ENCODE results near the gene MAST4.

MAST4 gene

GRCh38 chr5:66702426-66702825 lies 106.2 kb downstream of the MAST4 start:
- DNase-seq = no peak

- DNase-seq = no peak
Measured at GRCh38 chr5:66704790-66705425, 108.7 kb downstream of the MAST4 start.

- no peak for DNase-seq
Measured at GRCh38 chr5:66708368-66708767, 112.2 kb downstream of the MAST4 start.

GRCh38 chr5:66710557-66711088 lies 114.4 kb downstream of the MAST4 start:
- no peak for DNase-seq

GRCh38 chr5:66713998-66714397 lies 117.8 kb downstream of the MAST4 start:
- peak in 1 of 5 experiments; percentile 12 for DNase-seq

GRCh38 chr5:66717455-66718373 lies 121.5 kb downstream of the MAST4 start:
- DNase-seq = no peak

GRCh38 chr5:66718374-66719002 lies 122.3 kb downstream of the MAST4 start:
- no peak for DNase-seq

GRCh38 chr5:66720780-66721179 lies 124.6 kb downstream of the MAST4 start:
- no peak for DNase-seq

- DNase-seq = no peak
Measured at GRCh38 chr5:66722686-66723085, 126.5 kb downstream of the MAST4 start.

GRCh38 chr5:66724349-66725139 lies 128.4 kb downstream of the MAST4 start:
- no peak for DNase-seq

- no peak for DNase-seq
Measured at GRCh38 chr5:66727630-66728029, 131.4 kb downstream of the MAST4 start.

- no peak for DNase-seq
Measured at GRCh38 chr5:66728049-66728448, 131.9 kb downstream of the MAST4 start.

- no peak for DNase-seq
Measured at GRCh38 chr5:66737096-66737495, 140.9 kb downstream of the MAST4 start.

GRCh38 chr5:66738136-66738535 lies 141.9 kb downstream of the MAST4 start:
- no peak for DNase-seq

GRCh38 chr5:66739021-66739420 lies 142.8 kb downstream of the MAST4 start:
- DNase-seq = no peak

GRCh38 chr5:66739951-66740350 lies 143.8 kb downstream of the MAST4 start:
- DNase-seq = no peak

- no peak for DNase-seq
Measured at GRCh38 chr5:66741394-66741793, 145.2 kb downstream of the MAST4 start.

- DNase-seq = peak in 1 of 5 experiments; percentile 14
Measured at GRCh38 chr5:66742083-66742895, 146.1 kb downstream of the MAST4 start.

- no peak for DNase-seq
Measured at GRCh38 chr5:66742896-66743247, 146.7 kb downstream of the MAST4 start.

GRCh38 chr5:66743344-66743743 lies 147.2 kb downstream of the MAST4 start:
- no peak for DNase-seq

GRCh38 chr5:66744040-66744439 lies 147.8 kb downstream of the MAST4 start:
- DNase-seq = peak in 1 of 5 experiments; percentile 6

- no peak for DNase-seq
Measured at GRCh38 chr5:66745297-66745696, 149.1 kb downstream of the MAST4 start.

Measured in T-helper 2 cell (primary cell).